DOHH2 (cell line): ENCODE results near the gene CBLB.
A peak's percentile ranks its signal among the peaks of the same experiment; 100 is the strongest.

ENCODE experiments used
- H3F3A ChIP-seq: fragments of 200-600 bp; sonication (generic), shearing (Covaris generic); 2 replicates; pipeline ENCODE4 v1.6.0; 2016; ENCODE audit warnings: antibody characterized with exemption, mild to moderate bottlenecking; ENCODE audit not compliant: control insufficient read depth, insufficient read depth
- H3K27ac ChIP-seq: fragments of 200-600 bp; sonication (generic); 2 replicates; pipeline ENCODE4 v1.5.1; 2014; ENCODE audit warnings: low read depth, mild to moderate bottlenecking, low read length, moderate library complexity
- H3K27me3 ChIP-seq: fragments of 200-600 bp; sonication (generic); 2 replicates; pipeline ENCODE4 v1.6.1; 2014; ENCODE audit warnings: mild to moderate bottlenecking, low read length, mixed read lengths; ENCODE audit not compliant: control insufficient read depth
- H3K36me3 ChIP-seq: fragments of 200-600 bp; sonication (generic); 2 replicates; pipeline ENCODE4 v1.6.1; 2014; ENCODE audit warnings: mild to moderate bottlenecking, low read length, moderate library complexity, mixed read lengths; ENCODE audit not compliant: control insufficient read depth
- H3K4me1 ChIP-seq: fragments of 200-600 bp; sonication (generic); 2 replicates; pipeline ENCODE4 v1.6.1; 2014; ENCODE audit warnings: mild to moderate bottlenecking, low read length, mixed read lengths; ENCODE audit not compliant: control insufficient read depth
- H3K4me2 ChIP-seq: fragments of 200-600 bp; sonication (generic); 2 replicates; pipeline ENCODE4 v1.6.0; 2014; ENCODE audit warnings: mild to moderate bottlenecking, low read length, moderate library complexity
- H3K4me3 ChIP-seq: fragments of 200-600 bp; sonication (generic); 2 replicates; pipeline ENCODE4 v1.5.1; 2014; ENCODE audit warnings: mild to moderate bottlenecking, low read length, mixed read lengths
- H3K79me2 ChIP-seq: fragments of 200-600 bp; sonication (generic); 2 replicates; pipeline ENCODE4 v1.6.1; 2014; ENCODE audit warnings: mild to moderate bottlenecking, low read length, mixed read lengths; ENCODE audit not compliant: control insufficient read depth
- H3K9me2 ChIP-seq: fragments of 200-600 bp; sonication (generic); replicated peaks from 2 replicates; pipeline ENCODE4 v1.6.1; 2014; ENCODE audit warnings: mild to moderate bottlenecking, low read length, mixed read lengths; ENCODE audit not compliant: control insufficient read depth
- H3K9me3 ChIP-seq: fragments of 200-600 bp; sonication (generic); 2 replicates; pipeline ENCODE4 v1.6.1; 2014; ENCODE audit warnings: antibody characterized with exemption, low read length, mixed read lengths; ENCODE audit not compliant: control insufficient read depth, insufficient read depth
- H4K20me1 ChIP-seq: fragments of 200-600 bp; sonication (generic); 2 replicates; pipeline ENCODE4 v1.6.0; 2014; ENCODE audit warnings: low read depth, mild to moderate bottlenecking, antibody characterized with exemption, low read length, moderate library complexity; ENCODE audit not compliant: control insufficient read depth, insufficient read depth
- EZH2phosphoT487 ChIP-seq: fragments of 200-600 bp; sonication (generic); IDR thresholded peaks from 2 replicates; pipeline ENCODE4 v1.6.1; 2017; ENCODE audit warnings: borderline replicate concordance, mild to moderate bottlenecking, antibody characterized with exemption, low read length, moderate library complexity, mixed read lengths
- TF ChIP-seq, protein P1 (sequence below): fragments of 200-600 bp; sonication (generic); IDR thresholded peaks from one replicate; pipeline ENCODE4 v1.5.1; 2014; ENCODE audit warnings: antibody characterized with exemption, mild to moderate bottlenecking, low read depth, low read length; ENCODE audit not compliant: poor library complexity, severe bottlenecking

The CBLB gene

DNA sequence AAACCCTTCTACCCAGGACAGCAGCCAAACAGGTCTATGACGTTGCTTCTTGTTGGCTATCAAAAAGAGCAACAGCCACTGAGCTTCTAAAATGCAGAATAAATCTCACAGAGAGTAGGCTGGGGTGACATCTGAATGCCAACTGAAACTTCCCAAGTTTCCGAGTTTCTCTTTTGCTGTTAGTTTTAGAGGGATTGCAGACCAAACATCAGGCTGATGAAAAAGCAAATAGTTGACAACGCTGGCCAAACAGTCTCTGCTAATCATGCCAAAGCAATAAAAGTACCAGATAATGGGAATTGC lies 670 bp upstream of the CBLB start:
- H3K27me3 ChIP-seq = no peaks in the 10 kb centered on the region
- no peaks in the 10 kb centered on the region for H4K20me1 ChIP-seq
- no peaks in the 10 kb centered on the region for H3K9me3 ChIP-seq
- peak overlapping the region; percentile 95 for H3K4me2 ChIP-seq
- peak overlapping the region; percentile 89 for H3K4me3 ChIP-seq
- TF ChIP-seq, protein P1, sequence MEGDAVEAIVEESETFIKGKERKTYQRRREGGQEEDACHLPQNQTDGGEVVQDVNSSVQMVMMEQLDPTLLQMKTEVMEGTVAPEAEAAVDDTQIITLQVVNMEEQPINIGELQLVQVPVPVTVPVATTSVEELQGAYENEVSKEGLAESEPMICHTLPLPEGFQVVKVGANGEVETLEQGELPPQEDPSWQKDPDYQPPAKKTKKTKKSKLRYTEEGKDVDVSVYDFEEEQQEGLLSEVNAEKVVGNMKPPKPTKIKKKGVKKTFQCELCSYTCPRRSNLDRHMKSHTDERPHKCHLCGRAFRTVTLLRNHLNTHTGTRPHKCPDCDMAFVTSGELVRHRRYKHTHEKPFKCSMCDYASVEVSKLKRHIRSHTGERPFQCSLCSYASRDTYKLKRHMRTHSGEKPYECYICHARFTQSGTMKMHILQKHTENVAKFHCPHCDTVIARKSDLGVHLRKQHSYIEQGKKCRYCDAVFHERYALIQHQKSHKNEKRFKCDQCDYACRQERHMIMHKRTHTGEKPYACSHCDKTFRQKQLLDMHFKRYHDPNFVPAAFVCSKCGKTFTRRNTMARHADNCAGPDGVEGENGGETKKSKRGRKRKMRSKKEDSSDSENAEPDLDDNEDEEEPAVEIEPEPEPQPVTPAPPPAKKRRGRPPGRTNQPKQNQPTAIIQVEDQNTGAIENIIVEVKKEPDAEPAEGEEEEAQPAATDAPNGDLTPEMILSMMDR = no peak
- no peak for TF ChIP-seq EZH2phosphoT487
- peak overlapping the region; percentile 23 for H3K27ac ChIP-seq
- H3K79me2 ChIP-seq = peaks cover 49% of the 10 kb centered on the region
- no peaks in the 10 kb centered on the region for H3K9me2 ChIP-seq
- H3F3A ChIP-seq = no peaks in the 10 kb centered on the region; the same call in 1 of the 2 replicates
- H3K36me3 ChIP-seq = peaks cover 32% of the 10 kb centered on the region
- peaks cover 42% of the 10 kb centered on the region for H3K4me1 ChIP-seq

DNA sequence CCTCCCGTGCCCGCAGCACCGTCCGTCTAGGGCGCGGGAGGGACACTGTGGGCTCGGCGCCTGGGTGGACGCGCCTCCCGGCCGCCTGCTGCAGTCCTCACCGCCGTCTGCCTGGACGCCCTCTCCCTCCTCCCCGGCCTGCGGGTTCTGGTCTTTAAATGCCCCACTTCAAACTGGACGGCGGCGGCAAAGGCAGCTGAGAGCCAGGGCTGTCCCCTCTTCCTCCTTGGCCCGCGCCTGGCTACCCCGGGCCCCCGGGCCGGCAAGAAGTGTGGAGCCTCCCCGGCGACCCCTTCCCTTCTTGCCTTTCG lies 426 bp downstream of the CBLB start:
- peaks cover 60% of the 10 kb centered on the region for H3K79me2 ChIP-seq

GRCh38 chr3:105867712-105868430 lies 941 bp downstream of the CBLB start:
- H4K20me1 ChIP-seq = no peaks in the 10 kb centered on the region
- peak overlapping the region; percentile 70 for H3K27ac ChIP-seq
- peaks cover 65% of the 10 kb centered on the region for H3K79me2 ChIP-seq
- H3K4me2 ChIP-seq = peak overlapping the region; percentile 74
- no peaks in the 10 kb centered on the region for H3K9me2 ChIP-seq
- H3K9me3 ChIP-seq = no peaks in the 10 kb centered on the region
- peaks cover 58% of the 10 kb centered on the region for H3K4me1 ChIP-seq
- TF ChIP-seq, protein P1 = no peak
- TF ChIP-seq EZH2phosphoT487 = no peak
- no peaks in the 10 kb centered on the region; the same call in 1 of the 2 replicates for H3F3A ChIP-seq
- H3K4me3 ChIP-seq = peak overlapping the region; percentile 89
- H3K27me3 ChIP-seq = no peaks in the 10 kb centered on the region
- H3K36me3 ChIP-seq = peaks cover 47% of the 10 kb centered on the region

More for the DNA sequence above, 426 bp downstream of the CBLB start:
- Histone ChIP-seq H3K4me1 (peaks cover 53% of the 10 kb centered on the region), H3K9me3 (no peaks in the 10 kb centered on the region), H3K4me2 (peak overlapping the region; percentile 74), H3K9me2 (no peaks in the 10 kb centered on the region), H3K27me3 (no peaks in the 10 kb centered on the region), H3K4me3 (peak overlapping the region; percentile 89), H3K27ac (peak overlapping the region; percentile 70), H3F3A (no peaks in the 10 kb centered on the region; the same call in 1 of the 2 replicates), H4K20me1 (no peaks in the 10 kb centered on the region), H3K36me3 (peaks cover 42% of the 10 kb centered on the region)
- no peak for TF ChIP-seq EZH2phosphoT487
